ENCODE data around the gene PTGIS. TPM values are rescaled to one million over a fixed set of nuclear protein-coding genes. Genes with fewer than 3 reads are reported as not detected.
A peak's percentile ranks its signal among the peaks of the same experiment; 100 is the strongest.
"Not testable (repeated sequence)": the region's sequence is repeated elsewhere in the genome, so short reads cannot be mapped to it uniquely, and the experiment has no call there.

The PTGIS gene
- not detected for total RNA-seq
- polyA plus RNA-seq, result not detected

- H3K36me3 Mint-ChIP-seq, result no peaks in the 10 kb centered on the region
- Histone ChIP-seq H3K4me1 (ENCODE audit: insufficient read depth, low read length) (no peaks in the 10 kb centered on the region), H3K27me3 (ENCODE audit: insufficient read depth, low read length) (peaks cover 34% of the 10 kb centered on the region), H3K9me3 (ENCODE audit: control insufficient read depth in 1 of 2, low read length in 2 of 2) (no peaks in the 10 kb centered on the region), H3K4me3 (ENCODE audit: low read length in 2 of 2) (no peak within 1 kb of the TSS), H3K36me3 (ENCODE audit: insufficient read depth, low read length) (no peaks in the 10 kb centered on the region), H3K27ac (ENCODE audit: low read depth, low read length) (no peak within 1 kb of the TSS)
- peak within 1 kb of the TSS in 4 of 8 donors; percentile 22 to 71 (median 53) for H3K4me3 Mint-ChIP-seq
- DNase-seq, result no peak
- H3K9me3 Mint-ChIP-seq, result no peaks in the 10 kb centered on the region
- no peak within 1 kb of the TSS for H3K27ac Mint-ChIP-seq
- ChIA-PET POLR2A (ENCODE audit: partially characterized antibody) (no interaction called here), CTCF (ENCODE audit: partially characterized antibody) (no interaction called here)
- peaks cover 0 to 17% (median 2%) of the 10 kb centered on the region in 4 donors for H3K4me1 Mint-ChIP-seq
- intact Hi-C loops (cut with micrococcal nuclease), result no loop called here
- peaks cover 29 to 40% of the 10 kb centered on the region in 2 donors for H3K27me3 Mint-ChIP-seq
Measured at GRCh38 chr20:49567421-49568277, at the start of gene PTGIS. PTGIS (minus strand) TSS chr20:49568137; CDS start chr20:49568116, 21 bp downstream.

GRCh38 chr20:49617394-49617793 is 49.5 kb upstream of the PTGIS start:
- H3K36me3 ChIP-seq (ENCODE audit: insufficient read depth, low read length); H3K4me1 Mint-ChIP-seq; H3K27me3 ChIP-seq (ENCODE audit: insufficient read depth, low read length); H3K27me3 Mint-ChIP-seq; H3K4me3 ChIP-seq (ENCODE audit: low read length in 2 of 2); H3K9me3 ChIP-seq (ENCODE audit: control insufficient read depth in 1 of 2, low read length in 2 of 2); CTCF ChIA-PET (ENCODE audit: partially characterized antibody); H3K4me3 Mint-ChIP-seq; POLR2A ChIA-PET (ENCODE audit: partially characterized antibody); H3K9me3 Mint-ChIP-seq; H3K27ac Mint-ChIP-seq; H3K27ac ChIP-seq (ENCODE audit: low read depth, low read length); intact Hi-C loops (cut with micrococcal nuclease); H3K36me3 Mint-ChIP-seq: not testable (repeated sequence)
- peaks cover 13% of the 10 kb centered on the region for H3K4me1 ChIP-seq (ENCODE audit: insufficient read depth, low read length)
- DNase-seq, result peak in 1 of 5 donors; percentile 41

- Mint-ChIP-seq H3K27me3 (no peaks in the 10 kb centered on the region), H3K9me3 (no peaks in the 10 kb centered on the region), H3K4me3 (no peak overlapping the region), H3K27ac (no peak overlapping the region), H3K36me3 (no peaks in the 10 kb centered on the region), H3K4me1 (peaks cover 0 to 1% (median under 1%) of the 10 kb centered on the region in 4 donors)
- H3K27ac ChIP-seq (ENCODE audit: low read depth, low read length), result no peak overlapping the region
- intact Hi-C loops (cut with micrococcal nuclease), result no loop called here
- CTCF ChIA-PET (ENCODE audit: partially characterized antibody), result interaction anchor here (1.6 to 4.8 kb wide), 2 partner anchors 75 to 229 kb away, joined by 4 to 35 read pairs; no protein-coding TSS in a partner anchor
- no peaks in the 10 kb centered on the region for H3K9me3 ChIP-seq (ENCODE audit: control insufficient read depth in 1 of 2, low read length in 2 of 2)
- H3K27me3 ChIP-seq (ENCODE audit: insufficient read depth, low read length), result no peaks in the 10 kb centered on the region
- H3K4me1 ChIP-seq (ENCODE audit: insufficient read depth, low read length), result peaks cover 13% of the 10 kb centered on the region
- POLR2A ChIA-PET (ENCODE audit: partially characterized antibody), result interaction anchor here (1.4 kb wide), 1 partner anchor 33 kb away, joined by 3 read pairs; no protein-coding TSS in a partner anchor
- no peak for DNase-seq
- no peak overlapping the region for H3K4me3 ChIP-seq (ENCODE audit: low read length in 2 of 2)
- H3K36me3 ChIP-seq (ENCODE audit: insufficient read depth, low read length), result no peaks in the 10 kb centered on the region
Measured at GRCh38 chr20:49616154-49617007, 48.4 kb upstream of the PTGIS start.

GRCh38 chr20:49615401-49616153 is 47.6 kb upstream of the PTGIS start:
- Histone ChIP-seq H3K27me3 (ENCODE audit: insufficient read depth, low read length) (no peaks in the 10 kb centered on the region), H3K36me3 (ENCODE audit: insufficient read depth, low read length) (no peaks in the 10 kb centered on the region), H3K27ac (ENCODE audit: low read depth, low read length) (no peak overlapping the region), H3K9me3 (ENCODE audit: control insufficient read depth in 1 of 2, low read length in 2 of 2) (no peaks in the 10 kb centered on the region), H3K4me3 (ENCODE audit: low read length in 2 of 2) (no peak overlapping the region), H3K4me1 (ENCODE audit: insufficient read depth, low read length) (peaks cover 12% of the 10 kb centered on the region)
- Mint-ChIP-seq H3K36me3 (no peaks in the 10 kb centered on the region), H3K27me3 (no peaks in the 10 kb centered on the region), H3K9me3 (no peaks in the 10 kb centered on the region), H3K4me1 (peaks cover 5 to 6% (median 5%) of the 10 kb centered on the region in 4 donors), H3K4me3 (no peak overlapping the region), H3K27ac (no peak overlapping the region)
- CTCF ChIA-PET (ENCODE audit: partially characterized antibody), result interaction anchor here (1.6 to 4.8 kb wide), 2 partner anchors 74 to 230 kb away, joined by 4 to 35 read pairs; no protein-coding TSS in a partner anchor
- no peak for DNase-seq
- intact Hi-C loops (cut with micrococcal nuclease), result no loop called here
- POLR2A ChIA-PET (ENCODE audit: partially characterized antibody), result interaction anchor here (1.4 kb wide), 1 partner anchor 34 kb away, joined by 3 read pairs; no protein-coding TSS in a partner anchor

- DNase-seq; H3K9me3 Mint-ChIP-seq; H3K27me3 Mint-ChIP-seq; H3K4me3 Mint-ChIP-seq; H3K27me3 ChIP-seq (ENCODE audit: insufficient read depth, low read length); H3K27ac ChIP-seq (ENCODE audit: low read depth, low read length); H3K36me3 ChIP-seq (ENCODE audit: insufficient read depth, low read length); H3K4me1 Mint-ChIP-seq; H3K9me3 ChIP-seq (ENCODE audit: control insufficient read depth in 1 of 2, low read length in 2 of 2); POLR2A ChIA-PET (ENCODE audit: partially characterized antibody); intact Hi-C loops (cut with micrococcal nuclease); H3K4me3 ChIP-seq (ENCODE audit: low read length in 2 of 2); H3K4me1 ChIP-seq (ENCODE audit: insufficient read depth, low read length); H3K27ac Mint-ChIP-seq; H3K36me3 Mint-ChIP-seq: not testable (repeated sequence)
- CTCF ChIA-PET (ENCODE audit: partially characterized antibody), result interaction anchor here (0.8 to 4.8 kb wide), 2 partner anchors 230 to 306 kb away, joined by 4 to 35 read pairs; no protein-coding TSS in a partner anchor
Measured at GRCh38 chr20:49615051-49615400, 47.1 kb upstream of the PTGIS start.

- peaks cover 5% of the 10 kb centered on the region for H3K4me1 ChIP-seq (ENCODE audit: insufficient read depth, low read length)
- no peak overlapping the region for H3K27ac ChIP-seq (ENCODE audit: low read depth, low read length)
- Mint-ChIP-seq H3K4me1 (peaks cover 6 to 9% (median 7%) of the 10 kb centered on the region in 4 donors), H3K9me3 (no peaks in the 10 kb centered on the region), H3K27me3 (no peaks in the 10 kb centered on the region), H3K4me3 (no peak overlapping the region), H3K27ac (no peak overlapping the region), H3K36me3 (no peaks in the 10 kb centered on the region)
- CTCF ChIA-PET (ENCODE audit: partially characterized antibody), result interaction anchor here (0.8 to 4.8 kb wide), 2 partner anchors 231 to 306 kb away, joined by 4 to 35 read pairs; no protein-coding TSS in a partner anchor
- H3K4me3 ChIP-seq (ENCODE audit: low read length in 2 of 2), result no peak overlapping the region
- no peaks in the 10 kb centered on the region for H3K27me3 ChIP-seq (ENCODE audit: insufficient read depth, low read length)
- DNase-seq, result no peak
- H3K9me3 ChIP-seq (ENCODE audit: control insufficient read depth in 1 of 2, low read length in 2 of 2), result no peaks in the 10 kb centered on the region
- intact Hi-C loops (cut with micrococcal nuclease), result no loop called here
- H3K36me3 ChIP-seq (ENCODE audit: insufficient read depth, low read length), result no peaks in the 10 kb centered on the region
- POLR2A ChIA-PET (ENCODE audit: partially characterized antibody), result no interaction called here
Measured at GRCh38 chr20:49614338-49615050, 46.6 kb upstream of the PTGIS start.

All from CD4-positive, alpha-beta memory T cell (primary cell).